Measurements from ENCODE around the gene TCF7L2.

Gene TCF7L2

DNA sequence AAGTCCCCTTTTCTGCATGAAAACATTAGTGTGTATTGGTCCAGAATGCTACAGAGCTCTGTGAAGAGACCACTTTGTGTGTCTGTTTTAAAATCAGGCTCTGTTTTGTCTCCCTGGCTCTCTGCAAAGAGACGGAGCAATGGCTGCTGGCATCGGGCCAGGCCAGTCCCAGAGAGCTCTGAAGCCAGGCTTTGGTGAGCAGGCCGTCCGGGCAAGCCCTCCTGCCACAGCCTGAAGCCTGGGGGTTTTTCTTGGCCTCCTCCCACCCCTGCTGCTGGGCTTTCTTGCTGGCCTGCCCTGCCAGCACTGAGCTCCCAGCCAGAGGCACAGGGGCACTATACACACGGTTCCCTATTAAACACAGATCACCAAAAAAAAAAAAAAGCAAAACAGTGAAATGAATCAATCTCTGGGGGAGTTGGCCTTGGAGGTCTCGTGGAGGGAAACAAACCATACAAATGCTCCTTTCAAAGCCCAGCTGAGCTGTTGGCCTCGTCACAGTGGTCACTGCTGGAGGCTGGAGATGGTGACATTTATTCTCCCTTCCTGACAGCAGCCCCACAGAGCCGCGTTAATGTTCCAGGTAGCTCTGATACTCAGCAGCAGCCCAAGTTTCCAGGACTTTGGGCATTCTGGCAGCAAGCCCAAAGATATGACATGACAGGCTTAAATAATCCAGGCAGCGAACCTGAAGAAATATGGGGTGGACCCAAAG lies 237.2 kb downstream of the TCF7L2 start:
- ATAC-seq: no peak

DNA sequence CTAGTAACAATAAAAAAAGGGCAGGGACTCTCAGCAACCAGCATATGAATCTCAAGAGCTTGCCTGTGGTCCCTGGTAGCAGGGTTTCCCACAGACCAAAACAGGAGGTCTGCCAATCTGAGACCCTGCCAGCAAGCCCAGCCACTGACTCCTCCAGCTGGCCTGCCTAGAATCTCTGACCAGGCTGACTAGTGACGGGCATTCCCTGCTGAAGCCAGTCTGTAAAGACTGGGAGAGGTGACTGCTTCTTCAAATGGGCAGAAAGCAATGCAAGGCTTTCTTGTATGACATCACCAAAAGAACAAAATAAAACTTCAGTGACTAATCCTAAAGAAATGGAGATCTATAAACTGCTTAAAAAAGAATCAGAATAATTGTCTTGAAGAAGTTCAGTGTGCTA lies 249.4 kb downstream of the TCF7L2 start:
- ATAC-seq: no peak

DNA sequence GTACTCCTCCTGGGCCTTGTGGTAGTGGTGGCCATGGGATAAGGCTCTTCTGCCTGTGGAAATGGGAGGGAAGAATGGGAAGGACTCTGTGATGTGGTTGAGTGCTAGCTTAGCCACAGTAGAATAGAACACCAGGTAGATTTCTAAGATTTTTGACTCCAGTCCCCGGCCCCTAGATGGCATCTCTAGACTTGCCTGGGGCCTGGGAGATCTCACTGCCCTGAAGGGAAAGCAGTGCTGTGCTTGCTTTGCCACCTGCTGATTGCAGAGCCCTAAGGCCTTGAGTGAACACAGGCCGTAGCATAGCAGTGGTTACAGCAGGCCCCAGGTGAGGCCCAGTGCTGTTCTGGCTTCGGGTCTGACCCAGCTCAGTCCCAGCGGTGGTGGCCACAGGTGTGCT lies 252.0 kb downstream of the TCF7L2 start:
- ATAC-seq: no peak

DNA sequence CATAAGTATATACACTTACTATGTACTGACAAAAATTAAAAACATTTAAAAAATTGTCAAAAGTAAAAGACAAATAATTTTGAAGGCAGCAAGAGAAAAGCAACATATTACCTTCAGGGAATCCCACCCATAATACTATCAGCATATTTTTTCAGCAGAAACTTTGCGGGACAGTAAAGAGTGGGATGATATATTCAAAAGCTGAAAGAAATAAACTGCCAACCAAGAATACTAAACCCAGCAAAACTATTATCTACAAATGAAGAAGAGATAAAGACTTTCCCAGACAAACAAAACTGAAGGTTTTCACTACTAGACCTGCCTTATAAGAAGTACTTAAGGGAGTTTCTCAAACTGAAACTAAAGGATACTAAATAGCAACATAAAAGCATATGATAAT lies 257.9 kb downstream of the TCF7L2 start:
- no peak for ATAC-seq

DNA sequence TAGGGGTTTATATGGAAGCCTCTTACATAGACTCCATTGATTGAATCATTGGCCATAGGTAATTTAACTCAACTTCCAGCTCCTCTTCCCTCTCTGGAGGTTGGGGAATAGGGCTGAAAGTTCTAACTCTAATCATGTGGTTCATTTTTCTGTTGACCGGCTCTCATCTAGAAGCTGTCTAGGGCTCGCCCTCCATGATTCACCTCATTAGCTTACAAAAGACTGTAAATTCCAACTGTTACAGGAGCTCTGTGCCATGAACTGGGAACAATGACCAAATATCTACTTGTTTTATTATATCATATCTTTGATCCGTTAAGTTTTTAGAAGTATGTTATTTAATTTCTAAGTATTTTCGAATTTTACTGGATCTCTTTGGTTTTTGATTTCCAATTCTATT lies 263.0 kb downstream of the TCF7L2 start:
- no peak for ATAC-seq

DNA sequence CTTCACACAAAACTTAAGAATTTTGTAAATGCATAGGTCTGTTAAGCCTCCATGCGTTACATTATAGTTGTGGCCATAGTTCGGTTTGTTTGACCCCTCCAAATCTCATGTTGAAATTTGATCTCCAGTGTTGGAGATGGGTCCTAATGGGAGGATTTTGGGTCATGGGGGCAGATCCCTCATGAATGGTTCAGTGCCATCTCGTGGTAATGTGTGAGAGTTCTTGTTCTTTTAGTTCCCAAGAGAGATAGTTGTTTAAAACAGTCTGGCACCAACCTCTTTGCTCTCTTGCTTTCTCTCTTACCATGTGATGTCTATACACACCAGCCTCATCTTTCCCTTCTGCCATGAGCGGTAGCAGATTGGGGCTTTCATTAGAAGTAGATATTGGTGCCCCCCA lies 264.3 kb downstream of the TCF7L2 start:
- ATAC-seq: no peak

DNA sequence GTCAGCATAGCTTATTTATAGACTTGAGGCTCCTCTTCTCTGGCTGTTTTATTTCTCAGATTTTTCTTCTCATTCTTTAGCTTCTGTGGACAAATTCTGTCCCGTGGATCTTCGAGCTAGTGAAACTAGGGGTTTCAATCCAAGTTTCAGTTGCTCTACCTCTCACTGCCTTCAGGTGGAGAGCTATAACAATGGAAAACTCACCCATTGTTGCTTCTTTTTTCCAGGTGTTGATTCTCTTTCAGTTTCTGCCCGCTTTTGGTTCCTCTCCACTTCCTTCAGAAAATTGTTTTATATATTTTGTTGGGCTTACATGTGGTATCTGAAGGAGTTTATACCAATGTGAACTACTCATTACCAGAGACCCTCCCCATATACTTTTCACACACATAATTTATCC lies 266.1 kb downstream of the TCF7L2 start:
- no peak for ATAC-seq

All from activated CD4-positive, CD25-positive, alpha-beta regulatory T cell treated with anti-CD3 and anti-CD28 coated beads, Interleukin-2, amount 50 U/mL, for 24 hours (primary cell).